Measurements from ENCODE around the gene TTC21A.

- no peak for TF ChIP-seq CTCF (conservative IDR thresholded peaks at IDR 0.05)
- no peak for TF ChIP-seq EZH2 (IDR thresholded peaks at IDR 0.05; ENCODE audit: low read depth)
Measured at GRCh38 chr3:39164414-39164813, 56.9 kb downstream of the TTC21A start.

All from PC-9 (cell line).